Caco-2 (cell line): Measurements from ENCODE around the gene PSMB9. TPM values are rescaled to one million over a fixed set of nuclear protein-coding genes. Genes with fewer than 3 reads are reported as not detected.

Experiments
- BruUV-seq: library from RNA; stranded (reverse); fragments of 400-500 nt; replicated peaks from 2 replicates; lab custom pipeline; 2021; lab: Mats Ljungman, UMichigan
- CTCF ChIA-PET: fragments of 300-600 bp; sonication (Branson Sonifier 250); formaldehyde crosslinking; loops from one replicate; lab custom pipeline; 2022; ENCODE audit warnings: antibody characterized with exemption; lab: Charles Lee
- POLR2A ChIA-PET: fragments of 300-600 bp; sonication (Branson Sonifier 250); formaldehyde crosslinking; loops from one replicate; lab custom pipeline; 2022; ENCODE audit warnings: antibody characterized with exemption; lab: Charles Lee
- DNase-seq, 2 experiments: peaks; one replicate each; pipeline versions ENCODE4 v3.0.0 to v3.0.0-alpha.2; 2020 to 2022
- H3K27me3 ChIP-seq: replicated peaks from 2 replicates; pipeline ENCODE4 v1.6.0; 2011; ENCODE audit warnings: low read length; ENCODE audit not compliant: control insufficient read depth, insufficient read depth
- H3K36me3 ChIP-seq: 2 replicates; pipeline ENCODE4 v1.5.1; 2011; ENCODE audit warnings: low read length; ENCODE audit not compliant: control insufficient read depth, insufficient read depth
- H3K4me1 ChIP-seq: fragments of 250-450 bp; sonication (Bioruptor Pico); 2 replicates; pipeline ENCODE4 v1.5.1; 2020; ENCODE audit warnings: mild to moderate bottlenecking
- H3K4me3 ChIP-seq: 2 replicates; pipeline ENCODE4 v1.5.1; 2011; ENCODE audit warnings: low read depth, mild to moderate bottlenecking, control low read depth, low read length
- H3K9me3 ChIP-seq: fragments of 250-450 bp; sonication (Bioruptor Pico); 2 replicates; pipeline ENCODE4 v1.5.1; 2020; ENCODE audit warnings: mild to moderate bottlenecking, moderate library complexity
- H3K27ac Mint-ChIP-seq: one replicate; pipeline ENCODE4 v1.8.0; 2022; ENCODE audit warnings: mixed read lengths; ENCODE audit not compliant: unreplicated experiment
- H3K27me3 Mint-ChIP-seq: one replicate; pipeline ENCODE4 v1.8.0; 2022; ENCODE audit warnings: mixed read lengths; ENCODE audit not compliant: insufficient read depth, unreplicated experiment
- H3K36me3 Mint-ChIP-seq: one replicate; pipeline ENCODE4 v1.8.0; 2022; ENCODE audit warnings: mild to moderate bottlenecking, mixed read lengths; ENCODE audit not compliant: insufficient read depth, unreplicated experiment
- H3K4me1 Mint-ChIP-seq: one replicate; pipeline ENCODE4 v1.8.0; 2022; ENCODE audit warnings: low read depth, mixed read lengths; ENCODE audit not compliant: unreplicated experiment
- H3K4me3 Mint-ChIP-seq: one replicate; pipeline ENCODE4 v1.8.0; 2022; ENCODE audit warnings: mild to moderate bottlenecking, moderate library complexity, mixed read lengths; ENCODE audit not compliant: unreplicated experiment
- H3K9me3 Mint-ChIP-seq: one replicate; pipeline ENCODE4 v1.8.0; 2022; ENCODE audit warnings: mixed read lengths; ENCODE audit not compliant: unreplicated experiment
- CTCF ChIP-seq, 2 experiments: fragments of 200-600 bp in 1 of 2; IDR thresholded peaks; 1 replicate in 1 of 2; 2 replicates in 1 of 2; pipeline versions ENCODE4 v1.5.1 to v1.8.0; 2011 to 2022; ENCODE audit warnings: antibody characterized with exemption in 1 of 2, control low read depth in 1 of 2, inconsistent platforms in 1 of 2, low read depth in 1 of 2, low read length in 1 of 2, mild to moderate bottlenecking in 1 of 2, moderate library complexity in 1 of 2; ENCODE audit not compliant: insufficient read depth in 1 of 2, severe bottlenecking in 1 of 2, unreplicated experiment in 1 of 2
- intact Hi-C: fragments of 100-400 bp; cut with micrococcal nuclease; formaldehyde crosslinking; loops from one replicate; pipeline ENCODE4 v1.10.0; 2022; ENCODE audit not compliant: unreplicated experiment
- total RNA-seq: library from RNA; stranded (reverse); gene quantifications from 2 replicates; pipeline ENCODE4 v1.2.3, GENCODE V29; 2022

Gene PSMB9
- total RNA-seq, 1 experiment from 2014 or later, result 1.3 TPM

- no peaks in the 10 kb centered on the region for H3K9me3 ChIP-seq
- intact Hi-C loops, result no loop called here
- BruUV-seq, result no TSS peak
These were observed 8.7 kb downstream of the PSMB9 start for GRCh38 chr6:32862725-32863124.

GRCh38 chr6:32865724-32866443 is 11.9 kb downstream of the PSMB9 start:
- Histone ChIP-seq H3K36me3 (no peaks in the 10 kb centered on the region), H3K27me3 (no peaks in the 10 kb centered on the region; the same call in 1 of the 2 replicates), H3K9me3 (no peaks in the 10 kb centered on the region), H3K4me3 (no peak overlapping the region), H3K4me1 (peaks cover 9% of the 10 kb centered on the region)
- H3K9me3 Mint-ChIP-seq, result no peaks in the 10 kb centered on the region
- TF ChIP-seq CTCF (IDR thresholded peaks at IDR 0.05; ENCODE audit: insufficient read depth in 1 of 2, low read depth in 1 of 2, low read length in 1 of 2, severe bottlenecking in 1 of 2, unreplicated experiment in 1 of 2), result no peak
- DNase-seq, result no peak
- peaks cover 20% of the 10 kb centered on the region for H3K27me3 Mint-ChIP-seq
- ChIA-PET CTCF (interaction anchor here (0.6 kb wide), 1 partner anchor 149 kb away, joined by 3 read pairs; no protein-coding TSS in a partner anchor), POLR2A (no interaction called here)
- intact Hi-C loops, result no loop called here
- H3K4me3 Mint-ChIP-seq, result no peak overlapping the region
- no peak overlapping the region for H3K27ac Mint-ChIP-seq
- H3K36me3 Mint-ChIP-seq, result no peaks in the 10 kb centered on the region
- no peaks in the 10 kb centered on the region for H3K4me1 Mint-ChIP-seq
- BruUV-seq, result no TSS peak

More at GRCh38 chr6:32862725-32863124, 8.7 kb downstream of the PSMB9 start:
- no peak for DNase-seq
- no peak overlapping the region for H3K4me3 Mint-ChIP-seq
- no peak for TF ChIP-seq CTCF (IDR thresholded peaks at IDR 0.05; ENCODE audit: insufficient read depth in 1 of 2, low read depth in 1 of 2, low read length in 1 of 2, severe bottlenecking in 1 of 2, unreplicated experiment in 1 of 2)
- H3K36me3 ChIP-seq, result no peaks in the 10 kb centered on the region
- peaks cover 17% of the 10 kb centered on the region for H3K27me3 Mint-ChIP-seq
- peaks cover 5% of the 10 kb centered on the region for H3K4me1 ChIP-seq
- no peaks in the 10 kb centered on the region; the same call in 1 of the 2 replicates for H3K27me3 ChIP-seq
- no peak overlapping the region for H3K4me3 ChIP-seq
- POLR2A ChIA-PET, result interaction anchor here (0.7 kb wide), 1 partner anchor 120 kb away, joined by 7 read pairs; no protein-coding TSS in a partner anchor
- CTCF ChIA-PET, result no interaction called here
- no peaks in the 10 kb centered on the region for H3K36me3 Mint-ChIP-seq
- H3K27ac Mint-ChIP-seq, result no peak overlapping the region
- H3K9me3 Mint-ChIP-seq, result no peaks in the 10 kb centered on the region
- no peaks in the 10 kb centered on the region for H3K4me1 Mint-ChIP-seq

DNA sequence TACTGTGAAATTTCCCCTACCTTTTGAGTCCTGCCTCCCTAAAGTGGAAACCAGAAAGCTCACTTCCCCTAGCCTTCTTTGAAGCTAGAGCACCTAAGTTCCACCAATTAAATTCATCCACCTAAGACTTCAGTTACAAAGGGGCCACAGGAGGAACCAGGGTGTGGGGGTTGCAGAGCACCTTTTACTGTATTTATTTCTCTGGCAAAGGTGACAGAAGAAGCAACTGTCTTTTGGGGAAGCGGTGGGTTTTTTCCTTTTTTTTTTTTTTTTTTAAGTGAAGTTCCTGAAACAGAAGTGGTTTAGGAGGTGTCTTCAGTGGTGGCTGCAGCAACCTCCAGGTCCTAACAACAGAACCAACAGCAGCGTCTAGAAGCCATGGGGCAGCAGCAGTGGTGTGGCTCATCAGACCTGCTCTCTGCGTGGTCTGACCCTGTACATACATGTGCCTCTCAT is 13.1 kb downstream of the PSMB9 start:
- Mint-ChIP-seq H3K4me3 (no peak overlapping the region), H3K27me3 (peaks cover 22% of the 10 kb centered on the region), H3K27ac (no peak overlapping the region), H3K4me1 (no peaks in the 10 kb centered on the region), H3K36me3 (no peaks in the 10 kb centered on the region), H3K9me3 (no peaks in the 10 kb centered on the region)
- no TSS peak for BruUV-seq
- DNase-seq, result no peak
- Histone ChIP-seq H3K9me3 (no peaks in the 10 kb centered on the region), H3K36me3 (no peaks in the 10 kb centered on the region), H3K4me3 (no peak overlapping the region), H3K4me1 (peaks cover 9% of the 10 kb centered on the region; the same call in 1 of the 2 replicates), H3K27me3 (no peaks in the 10 kb centered on the region; the same call in 1 of the 2 replicates)
- TF ChIP-seq CTCF (IDR thresholded peaks at IDR 0.05; ENCODE audit: insufficient read depth in 1 of 2, low read depth in 1 of 2, low read length in 1 of 2, severe bottlenecking in 1 of 2, unreplicated experiment in 1 of 2), result no peak
- intact Hi-C loops, result no loop called here
- ChIA-PET POLR2A (no interaction called here), CTCF (interaction anchor here (1.2 to 4.3 kb wide), 7 partner anchors 9 to 81 kb away, joined by 4 to 121 read pairs (median 10); partner anchors contain the start of genes PSMB9, TAP1 and TAP2)
